Measurements from ENCODE around the gene ABO.
"Not testable (repeated sequence)": the region's sequence is repeated elsewhere in the genome, so short reads cannot be mapped to it uniquely, and the experiment has no call there.

The ABO gene

DNA sequence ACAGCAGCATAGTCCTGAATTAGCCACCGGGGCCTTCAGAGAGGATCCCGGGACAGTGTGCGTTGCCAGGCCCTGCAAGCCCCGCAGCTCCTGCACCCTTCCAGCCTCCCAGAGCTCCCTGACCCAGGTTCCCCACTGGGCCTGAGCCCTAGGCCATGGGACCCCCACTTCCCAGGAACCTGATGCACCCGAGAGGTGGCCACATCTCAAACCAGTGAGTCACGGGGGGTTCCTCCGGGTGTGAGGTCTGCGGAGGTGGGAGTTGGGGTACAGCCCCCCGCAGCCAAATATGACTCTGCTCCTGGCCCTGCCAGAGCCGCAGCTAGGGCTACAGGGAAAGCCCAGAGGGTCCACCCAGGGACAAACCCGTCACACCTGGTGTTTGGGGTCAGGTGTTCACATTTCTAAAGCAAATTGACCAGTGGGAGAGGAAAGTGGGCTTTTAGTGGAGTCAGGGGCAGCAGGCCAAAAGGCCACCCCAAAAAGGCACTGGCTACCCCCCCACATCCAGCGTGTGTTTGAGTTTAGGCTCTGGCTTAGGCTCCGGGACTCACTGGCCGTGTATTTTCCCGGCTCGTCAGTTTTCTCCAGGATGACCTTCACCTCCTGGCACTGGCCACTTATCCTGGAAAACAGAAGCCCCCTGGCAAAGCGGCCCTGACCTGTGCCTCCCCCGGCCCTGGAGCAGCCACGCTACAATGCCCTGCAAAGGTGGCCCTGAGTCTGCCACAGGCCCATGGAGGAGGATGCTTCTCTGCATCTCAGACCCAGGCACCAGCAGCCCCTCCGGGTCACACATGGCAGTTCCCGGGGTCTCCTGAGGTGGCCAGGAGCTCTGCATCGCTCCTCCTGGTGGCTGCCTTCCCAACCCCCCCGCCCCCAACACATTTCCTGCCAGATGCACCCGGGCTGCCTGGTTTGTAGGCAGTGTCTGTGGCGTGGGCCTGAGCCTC lies 48.5 kb downstream of the ABO start:
- H4K20me1 ChIP-seq (ENCODE audit: insufficient read depth, low read length): no peaks in the 10 kb centered on the region
- H3K9ac ChIP-seq (ENCODE audit: low read depth, low read length): no peak overlapping the region
- DNase-seq: no peak
- no peaks in the 10 kb centered on the region for H3K79me2 ChIP-seq (ENCODE audit: insufficient read depth, low read length)
- no peaks in the 10 kb centered on the region for H3K27me3 ChIP-seq (ENCODE audit: insufficient read depth, low read length, poor library complexity)
- H2AFZ ChIP-seq (ENCODE audit: low read depth, low read length): no peak overlapping the region
- no peak overlapping the region for H3K27ac ChIP-seq (ENCODE audit: low read length)
- H3K9me3 ChIP-seq (ENCODE audit: insufficient read depth, low read length, severe bottlenecking): no peaks in the 10 kb centered on the region
- H3K4me3 ChIP-seq (ENCODE audit: low read depth in 1 of 2, low read length in 2 of 2): no peak overlapping the region
- no peaks in the 10 kb centered on the region for H3K36me3 ChIP-seq (ENCODE audit: insufficient read depth, low read length)
- no peak overlapping the region for H3K4me2 ChIP-seq (ENCODE audit: insufficient read depth, low read length)
- H3K4me1 ChIP-seq (ENCODE audit: insufficient read depth, low read length): no peaks in the 10 kb centered on the region
- ATAC-seq (ENCODE audit: insufficient read depth, low read depth): no peak
- TF ChIP-seq, protein P1, sequence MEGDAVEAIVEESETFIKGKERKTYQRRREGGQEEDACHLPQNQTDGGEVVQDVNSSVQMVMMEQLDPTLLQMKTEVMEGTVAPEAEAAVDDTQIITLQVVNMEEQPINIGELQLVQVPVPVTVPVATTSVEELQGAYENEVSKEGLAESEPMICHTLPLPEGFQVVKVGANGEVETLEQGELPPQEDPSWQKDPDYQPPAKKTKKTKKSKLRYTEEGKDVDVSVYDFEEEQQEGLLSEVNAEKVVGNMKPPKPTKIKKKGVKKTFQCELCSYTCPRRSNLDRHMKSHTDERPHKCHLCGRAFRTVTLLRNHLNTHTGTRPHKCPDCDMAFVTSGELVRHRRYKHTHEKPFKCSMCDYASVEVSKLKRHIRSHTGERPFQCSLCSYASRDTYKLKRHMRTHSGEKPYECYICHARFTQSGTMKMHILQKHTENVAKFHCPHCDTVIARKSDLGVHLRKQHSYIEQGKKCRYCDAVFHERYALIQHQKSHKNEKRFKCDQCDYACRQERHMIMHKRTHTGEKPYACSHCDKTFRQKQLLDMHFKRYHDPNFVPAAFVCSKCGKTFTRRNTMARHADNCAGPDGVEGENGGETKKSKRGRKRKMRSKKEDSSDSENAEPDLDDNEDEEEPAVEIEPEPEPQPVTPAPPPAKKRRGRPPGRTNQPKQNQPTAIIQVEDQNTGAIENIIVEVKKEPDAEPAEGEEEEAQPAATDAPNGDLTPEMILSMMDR (IDR thresholded peaks at IDR 0.05; ENCODE audit: borderline replicate concordance, extremely low read depth, low read length, poor library complexity, severe bottlenecking): no peak
- TF ChIP-seq EZH2 (IDR thresholded peaks at IDR 0.05; ENCODE audit: borderline replicate concordance, low read depth, low read length, severe bottlenecking): no peak

DNA sequence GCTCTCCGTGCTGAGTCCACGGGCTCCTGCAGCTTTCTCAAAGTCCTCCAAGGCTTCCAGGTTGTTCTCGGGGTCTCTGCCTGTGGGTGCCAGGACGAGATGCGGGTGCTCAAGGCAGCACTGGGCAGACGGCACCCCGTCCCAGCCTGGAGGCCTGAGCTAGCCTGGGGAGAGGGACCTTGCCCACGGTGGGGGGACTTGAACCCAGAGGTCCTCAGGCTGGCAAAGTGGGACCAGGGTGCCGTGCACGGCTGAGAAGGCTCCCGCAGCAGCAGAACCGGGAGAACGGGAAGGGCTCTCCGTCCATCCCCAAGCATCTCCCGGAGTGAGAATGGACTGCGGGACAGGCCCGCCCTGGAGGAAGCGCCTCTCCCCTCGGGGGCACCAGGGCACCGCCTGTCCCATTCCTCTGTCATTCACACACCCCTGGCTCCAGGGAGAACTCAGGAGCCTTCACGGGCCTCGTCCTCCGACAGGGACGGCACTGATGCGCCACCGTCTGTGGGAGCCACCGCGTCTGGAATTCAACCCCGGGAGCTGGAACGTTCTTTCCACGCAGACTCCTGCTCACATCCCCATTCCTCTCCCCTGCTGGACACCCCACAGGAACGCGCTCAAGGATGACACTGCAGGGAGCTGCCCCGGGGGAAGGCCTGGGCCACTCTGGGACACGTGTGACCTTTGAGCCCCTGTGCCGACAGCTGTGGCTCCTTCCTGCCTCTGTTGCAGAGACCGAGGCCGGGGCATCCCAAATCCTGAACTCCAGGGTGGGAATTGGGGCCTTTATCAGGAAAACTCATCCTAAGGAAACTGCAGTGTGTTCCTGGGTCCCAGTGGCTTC lies 49.6 kb downstream of the ABO start:
- Histone ChIP-seq H3K27ac (ENCODE audit: low read length) (no peak overlapping the region), H3K79me2 (ENCODE audit: insufficient read depth, low read length) (no peaks in the 10 kb centered on the region), H3K27me3 (ENCODE audit: insufficient read depth, low read length, poor library complexity) (no peaks in the 10 kb centered on the region), H3K9ac (ENCODE audit: low read depth, low read length) (no peak overlapping the region), H3K9me3 (ENCODE audit: insufficient read depth, low read length, severe bottlenecking) (no peaks in the 10 kb centered on the region), H3K4me2 (ENCODE audit: insufficient read depth, low read length) (no peak overlapping the region), H3K4me3 (ENCODE audit: low read depth in 1 of 2, low read length in 2 of 2) (no peak overlapping the region), H3K36me3 (ENCODE audit: insufficient read depth, low read length) (no peaks in the 10 kb centered on the region), H2AFZ (ENCODE audit: low read depth, low read length) (no peak overlapping the region), H3K4me1 (ENCODE audit: insufficient read depth, low read length) (no peaks in the 10 kb centered on the region), H4K20me1 (ENCODE audit: insufficient read depth, low read length) (no peaks in the 10 kb centered on the region)
- DNase-seq (no peak), ATAC-seq (ENCODE audit: insufficient read depth, low read depth) (no peak)
- TF ChIP-seq, protein P1 (IDR thresholded peaks at IDR 0.05; ENCODE audit: borderline replicate concordance, extremely low read depth, low read length, poor library complexity, severe bottlenecking): no peak
- TF ChIP-seq EZH2 (IDR thresholded peaks at IDR 0.05; ENCODE audit: borderline replicate concordance, low read depth, low read length, severe bottlenecking): no peak

DNA sequence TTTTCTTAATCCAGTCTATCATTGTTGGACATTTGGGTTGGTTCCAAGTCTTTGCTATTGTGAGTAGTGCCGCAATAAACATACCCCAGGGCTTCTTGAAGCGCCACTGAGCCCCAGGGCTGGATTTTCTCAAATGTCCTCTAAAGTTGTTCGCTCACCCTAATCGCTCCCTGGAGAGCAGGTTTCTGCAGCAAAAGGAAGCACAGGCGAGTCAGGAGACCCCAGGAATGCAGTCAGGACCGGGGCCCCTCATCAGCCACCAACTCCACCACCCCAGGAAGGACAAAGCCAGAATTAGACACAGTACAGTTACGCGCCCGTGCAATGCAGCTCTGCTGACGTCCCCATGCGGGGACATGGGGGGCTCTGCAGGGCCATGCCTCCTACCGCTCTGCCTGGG lies 50.2 kb downstream of the ABO start:
- TF ChIP-seq, protein P1 (IDR thresholded peaks at IDR 0.05; ENCODE audit: borderline replicate concordance, extremely low read depth, low read length, poor library complexity, severe bottlenecking): no peak
- TF ChIP-seq EZH2 (IDR thresholded peaks at IDR 0.05; ENCODE audit: borderline replicate concordance, low read depth, low read length, severe bottlenecking): no peak
- Histone ChIP-seq H3K27me3 (ENCODE audit: insufficient read depth, low read length, poor library complexity) (no peaks in the 10 kb centered on the region), H4K20me1 (ENCODE audit: insufficient read depth, low read length) (no peaks in the 10 kb centered on the region), H3K4me2 (ENCODE audit: insufficient read depth, low read length) (no peak overlapping the region), H3K4me3 (ENCODE audit: low read depth in 1 of 2, low read length in 2 of 2) (no peak overlapping the region), H3K79me2 (ENCODE audit: insufficient read depth, low read length) (no peaks in the 10 kb centered on the region), H3K4me1 (ENCODE audit: insufficient read depth, low read length) (no peaks in the 10 kb centered on the region), H3K9ac (ENCODE audit: low read depth, low read length) (no peak overlapping the region), H3K27ac (ENCODE audit: low read length) (no peak overlapping the region), H3K9me3 (ENCODE audit: insufficient read depth, low read length, severe bottlenecking) (no peaks in the 10 kb centered on the region), H3K36me3 (ENCODE audit: insufficient read depth, low read length) (no peaks in the 10 kb centered on the region), H2AFZ (ENCODE audit: low read depth, low read length) (no peak overlapping the region)
- no peak for DNase-seq
- ATAC-seq (ENCODE audit: insufficient read depth, low read depth): no peak

DNA sequence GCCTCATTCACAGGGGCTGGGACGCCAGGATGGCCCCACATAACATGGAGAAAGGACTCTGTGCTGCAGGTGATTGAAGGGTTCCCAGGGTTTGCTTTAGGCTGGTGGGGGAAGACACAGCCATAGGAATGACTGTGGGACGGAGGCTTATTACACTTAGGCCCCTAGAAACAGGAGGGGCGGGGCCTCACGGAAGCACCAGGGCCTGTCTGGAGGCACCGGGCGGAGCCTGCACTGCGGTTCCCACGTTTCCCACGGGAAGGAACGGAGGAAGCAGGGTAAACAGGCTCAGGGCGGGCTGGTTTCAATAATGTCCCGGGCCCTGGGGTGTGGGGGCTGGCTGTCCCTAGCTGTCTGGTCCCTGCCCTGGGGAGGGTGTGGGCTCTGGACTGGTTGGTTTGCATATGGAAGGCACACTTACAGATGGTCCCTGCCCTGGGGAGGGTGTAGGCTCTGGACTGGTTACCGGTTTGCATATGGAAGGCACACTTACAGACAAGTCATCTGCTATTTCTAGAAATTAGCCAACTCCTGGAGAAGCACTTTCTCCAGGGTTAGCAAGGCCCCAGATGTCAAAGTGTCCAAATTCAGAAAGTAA lies 51.7 kb downstream of the ABO start:
- DNase-seq; H3K27me3 ChIP-seq (ENCODE audit: insufficient read depth, low read length, poor library complexity); H3K27ac ChIP-seq (ENCODE audit: low read length); H3K36me3 ChIP-seq (ENCODE audit: insufficient read depth, low read length); H2AFZ ChIP-seq (ENCODE audit: low read depth, low read length); H3K4me2 ChIP-seq (ENCODE audit: insufficient read depth, low read length); H3K9me3 ChIP-seq (ENCODE audit: insufficient read depth, low read length, severe bottlenecking); ATAC-seq (ENCODE audit: insufficient read depth, low read depth); H3K4me1 ChIP-seq (ENCODE audit: insufficient read depth, low read length); H3K9ac ChIP-seq (ENCODE audit: low read depth, low read length); H3K4me3 ChIP-seq (ENCODE audit: low read depth in 1 of 2, low read length in 2 of 2); H4K20me1 ChIP-seq (ENCODE audit: insufficient read depth, low read length); H3K79me2 ChIP-seq (ENCODE audit: insufficient read depth, low read length): not testable (repeated sequence)

DNA sequence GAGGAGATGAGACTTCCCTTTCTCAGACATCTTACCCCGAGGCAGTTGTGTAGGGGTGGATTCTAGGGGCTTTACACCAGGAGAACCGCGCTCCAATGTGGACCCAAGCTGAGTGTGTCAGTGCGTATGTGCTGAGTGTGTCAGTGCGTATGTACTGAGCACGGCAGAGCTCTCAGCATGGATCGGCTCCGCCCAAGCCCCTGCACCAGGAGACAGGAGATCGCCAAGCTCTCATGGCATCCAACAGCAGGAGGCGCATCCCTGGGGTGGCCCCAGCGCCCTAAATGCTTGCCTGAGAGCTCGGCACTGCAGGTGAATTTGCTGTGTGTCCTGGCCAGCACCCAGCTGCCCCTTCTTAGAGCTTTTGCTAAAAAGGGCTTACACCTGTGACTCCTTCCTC lies 53.0 kb downstream of the ABO start:
- H3K36me3 ChIP-seq (ENCODE audit: insufficient read depth, low read length); H2AFZ ChIP-seq (ENCODE audit: low read depth, low read length); H4K20me1 ChIP-seq (ENCODE audit: insufficient read depth, low read length); H3K79me2 ChIP-seq (ENCODE audit: insufficient read depth, low read length); H3K4me3 ChIP-seq (ENCODE audit: low read depth in 1 of 2, low read length in 2 of 2); H3K27ac ChIP-seq (ENCODE audit: low read length); ATAC-seq (ENCODE audit: insufficient read depth, low read depth); H3K4me2 ChIP-seq (ENCODE audit: insufficient read depth, low read length); H3K9me3 ChIP-seq (ENCODE audit: insufficient read depth, low read length, severe bottlenecking); DNase-seq; H3K9ac ChIP-seq (ENCODE audit: low read depth, low read length); H3K27me3 ChIP-seq (ENCODE audit: insufficient read depth, low read length, poor library complexity); H3K4me1 ChIP-seq (ENCODE audit: insufficient read depth, low read length): not testable (repeated sequence)
